SK-N-SH treated with all-trans-retinoic acid at 6 μM for 48 hours (cell line): ENCODE data around the gene HEXIM2.

Experiments used
- ATAC-seq: fragments of 200-7000 bp; cut with Tn5 transposase; 3 replicates; pipeline ENCODE4 v1.9.1; 2020; ENCODE audit warnings: mild to moderate bottlenecking, moderate library complexity
- ARNTL ChIP-seq: fragments of 450-650 bp; formaldehyde crosslinking; IDR thresholded peaks from 2 replicates; pipeline ENCODE4 v1.5.0; 2020; ENCODE audit warnings: low read depth, mild to moderate bottlenecking, moderate library complexity, borderline replicate concordance
- BACH2 ChIP-seq: fragments of 250-450 bp; sonication (Bioruptor Pico); IDR thresholded peaks from 2 replicates; pipeline ENCODE4 v1.9.0; 2021; ENCODE audit warnings: mild to moderate bottlenecking, borderline replicate concordance
- CREB5 ChIP-seq: fragments of 250-450 bp; sonication (Bioruptor Pico); IDR thresholded peaks from 2 replicates; pipeline ENCODE4 v1.5.1; 2020; ENCODE audit warnings: low read depth, mild to moderate bottlenecking, moderate library complexity
- CSDC2 ChIP-seq: fragments of 250-450 bp; sonication (Bioruptor Pico); IDR thresholded peaks from 2 replicates; pipeline ENCODE4 v1.5.0; 2020; ENCODE audit warnings: mild to moderate bottlenecking, moderate library complexity
- CSRNP3 ChIP-seq: fragments of 250-450 bp; sonication (Bioruptor Pico); IDR thresholded peaks from 2 replicates; pipeline ENCODE4 v1.5.1; 2021; ENCODE audit warnings: mild to moderate bottlenecking, moderate library complexity
- ESRRG ChIP-seq: fragments of 250-450 bp; sonication (Bioruptor Pico); IDR thresholded peaks from 2 replicates; pipeline ENCODE4 v1.6.1; 2021; ENCODE audit warnings: mild to moderate bottlenecking
- GLIS3 ChIP-seq: fragments of 250-450 bp; sonication (Bioruptor Pico); IDR thresholded peaks from 2 replicates; pipeline ENCODE4 v1.5.0; 2020; ENCODE audit warnings: mild to moderate bottlenecking, moderate library complexity
- OSR1 ChIP-seq: fragments of 250-450 bp; sonication (Bioruptor Pico); IDR thresholded peaks from 2 replicates; pipeline ENCODE4 v1.8.0; 2022; ENCODE audit warnings: moderate library complexity, mild to moderate bottlenecking, inconsistent platforms
- PATZ1 ChIP-seq: fragments of 250-450 bp; sonication (Bioruptor Pico); IDR thresholded peaks from 2 replicates; pipeline ENCODE4 v1.8.0; 2020; ENCODE audit warnings: mild to moderate bottlenecking, moderate library complexity, borderline replicate concordance
- POU6F1 ChIP-seq: fragments of 250-450 bp; sonication (Bioruptor Pico); IDR thresholded peaks from 2 replicates; pipeline ENCODE4 v1.8.0; 2021; ENCODE audit warnings: low read depth, mild to moderate bottlenecking, moderate library complexity, borderline replicate concordance
- PPARA ChIP-seq: fragments of 250-450 bp; sonication (Bioruptor Pico); IDR thresholded peaks from 2 replicates; pipeline ENCODE4 v1.5.0; 2020; ENCODE audit warnings: mild to moderate bottlenecking, borderline replicate concordance
- RARB ChIP-seq: fragments of 250-450 bp; sonication (Bioruptor Pico); IDR thresholded peaks from 2 replicates; pipeline ENCODE4 v1.8.0; 2021; ENCODE audit warnings: mild to moderate bottlenecking, moderate library complexity
- SNAI2 ChIP-seq: fragments of 250-450 bp; sonication (Bioruptor Pico); IDR thresholded peaks from 2 replicates; pipeline ENCODE4 v1.5.0; 2020; ENCODE audit warnings: mild to moderate bottlenecking, moderate library complexity
- TCF4 ChIP-seq: fragments of 250-450 bp; sonication (Bioruptor Pico); IDR thresholded peaks from 2 replicates; pipeline ENCODE4 v1.8.0; 2021; ENCODE audit warnings: mild to moderate bottlenecking, moderate library complexity, borderline replicate concordance
- TOX ChIP-seq: fragments of 250-450 bp; sonication (Bioruptor Pico); IDR thresholded peaks from 2 replicates; pipeline ENCODE4 v1.8.0; 2021; ENCODE audit warnings: mild to moderate bottlenecking, moderate library complexity, borderline replicate concordance
- TSHZ2 ChIP-seq: fragments of 250-450 bp; sonication (Bioruptor Pico); IDR thresholded peaks from 2 replicates; pipeline ENCODE4 v1.5.0; 2020; ENCODE audit warnings: mild to moderate bottlenecking, moderate library complexity
- ZC3H10 ChIP-seq: fragments of 250-450 bp; sonication (Bioruptor Pico); IDR thresholded peaks from 2 replicates; pipeline ENCODE4 v1.5.1; 2021; ENCODE audit warnings: mild to moderate bottlenecking, moderate library complexity
- ZFP30 ChIP-seq: fragments of 450-650 bp; formaldehyde crosslinking; IDR thresholded peaks from 2 replicates; pipeline ENCODE4 v1.5.0; 2022; ENCODE audit warnings: mild to moderate bottlenecking, moderate library complexity
- ZNF565 ChIP-seq: fragments of 450-650 bp; formaldehyde crosslinking; conservative IDR thresholded peaks from 2 replicates; pipeline ENCODE4 v1.5.0; 2020; ENCODE audit warnings: low read depth, mild to moderate bottlenecking, moderate library complexity
- ZNF70 ChIP-seq: fragments of 450-650 bp; formaldehyde crosslinking; IDR thresholded peaks from 2 replicates; pipeline ENCODE4 v1.5.0; 2020; ENCODE audit warnings: mild to moderate bottlenecking, moderate library complexity

Gene HEXIM2

GRCh38 chr17:45129426-45129939 is 32.2 kb upstream of the HEXIM2 start:
- ATAC-seq, result no peak
- TF ChIP-seq ZC3H10 (no peak), RARB (CRISPR knock-in tag) (no peak), SNAI2 (CRISPR knock-in tag) (no peak), CSDC2 (CRISPR knock-in tag) (no peak), ESRRG (CRISPR knock-in tag) (no peak), PATZ1 (CRISPR knock-in tag) (no peak), BACH2 (no peak), OSR1 (CRISPR knock-in tag) (no peak), ZFP30 (CRISPR knock-in tag) (no peak), POU6F1 (CRISPR knock-in tag) (no peak), CREB5 (no peak), GLIS3 (no peak), ARNTL (CRISPR knock-in tag) (no peak), PPARA (CRISPR knock-in tag) (no peak), CSRNP3 (CRISPR knock-in tag) (no peak), ZNF70 (CRISPR knock-in tag) (no peak)
- TF ChIP-seq, all 23 proteins: peak for 0

- TF ChIP-seq ARNTL (CRISPR knock-in tag), result no peak
- no peak for TF ChIP-seq TSHZ2 (CRISPR knock-in tag)
- TF ChIP-seq ZC3H10, result no peak
- no peak for TF ChIP-seq ZFP30 (CRISPR knock-in tag)
- no peak for TF ChIP-seq TOX (CRISPR knock-in tag)
- no peak for TF ChIP-seq SNAI2 (CRISPR knock-in tag)
- TF ChIP-seq GLIS3, result no peak
- no peak for TF ChIP-seq TCF4 (CRISPR knock-in tag)
- TF ChIP-seq ZNF565 (CRISPR knock-in tag), result no peak
- TF ChIP-seq ZNF70 (CRISPR knock-in tag), result no peak
- no peak for ATAC-seq
These were observed 31.6 kb upstream of the HEXIM2 start for GRCh38 chr17:45129940-45130680.
